Esophagus muscularis mucosa (tissue), 4 donors: Measurements from ENCODE around the gene SLC22A12. TPM values are rescaled to one million over a fixed set of nuclear protein-coding genes. Genes with fewer than 3 reads are reported as not detected.

ENCODE experiments used
- DNase-seq: peaks from one replicate; pipeline ENCODE4 v3.0.0-alpha.2; 2017; ENCODE audit errors: extremely low spot score
- H3K27ac ChIP-seq, 4 donors: fragments of 200-600 bp; sonication (generic); replicated peaks in 1 of 4; 1 replicate in 3 of 4; 2 replicates in 1 of 4; pipeline ENCODE4 v1.5.1; 2016 to 2019; ENCODE audit warnings: mild to moderate bottlenecking in 1 of 4
- H3K27me3 ChIP-seq, 4 donors: fragments of 200-600 bp; sonication (generic); one replicate each; pipeline versions ENCODE4 v1.5.1 to v1.6.0; 2016 to 2019
- H3K36me3 ChIP-seq, 4 donors: fragments of 200-600 bp; sonication (generic); one replicate each; pipeline ENCODE4 v1.5.1; 2016 to 2019
- H3K4me1 ChIP-seq, 4 donors: fragments of 200-600 bp; sonication (generic); one replicate each; pipeline ENCODE4 v1.5.1; 2016 to 2019
- H3K4me3 ChIP-seq, 4 donors: fragments of 200-600 bp; sonication (generic); 1 replicate in 2 of 4; 2 replicates in 2 of 4; pipeline ENCODE4 v1.5.1; 2016 to 2019; ENCODE audit warnings: mild to moderate bottlenecking in 4 of 4, moderate library complexity in 1 of 4
- H3K9me3 ChIP-seq, 4 donors: fragments of 200-600 bp; sonication (generic); 1 replicate in 3 of 4; 2 replicates in 1 of 4; pipeline ENCODE4 v1.5.1; 2016 to 2019
- CTCF ChIP-seq, 3 experiments: fragments of 200-600 bp in 2 of 3; fragments of 450-650 bp in 1 of 3; sonication (generic) in 2 of 3; IDR thresholded peaks; one replicate each; pipeline ENCODE4 v1.5.1; 2017 to 2019; ENCODE audit warnings: antibody characterized with exemption in 3 of 3, mild to moderate bottlenecking in 2 of 3, moderate library complexity in 1 of 3
- EP300 ChIP-seq: sonication (generic); formaldehyde crosslinking; IDR thresholded peaks from one replicate; pipeline ENCODE4 v1.6.1; 2017; ENCODE audit warnings: antibody characterized with exemption
- POLR2A ChIP-seq: fragments of 450-650 bp; IDR thresholded peaks from one replicate; pipeline ENCODE4 v1.6.1; 2017; ENCODE audit warnings: antibody characterized with exemption, moderate library complexity, mild to moderate bottlenecking, low read depth
- POLR2AphosphoS5 ChIP-seq, 2 donors: sonication (generic); formaldehyde crosslinking; IDR thresholded peaks; one replicate each; pipeline ENCODE4 v1.6.1; 2017; ENCODE audit warnings: antibody characterized with exemption in 2 of 2
- WGBS: methylation state at CpG from one replicate; pipeline ENCODE4 v1.1.5; 2018; 5-methylcytosine and 5-hydroxymethylcytosine counted together
- intact Hi-C: fragments of 100-400 bp; cut with DNase I; formaldehyde crosslinking; loops from one replicate; pipeline ENCODE4 v1.15.1; 2023
- total RNA-seq, 4 donors: library from RNA; depleted of rRNA; stranded (reverse); fragments of >200 nt; gene quantifications; one replicate each; pipeline versions ENCODE4 v1.1.0 to v1.2.1, GENCODE V29; 2016

Gene SLC22A12
- total RNA-seq, 4 donors from 2014 or later = not detected

GRCh38 chr11:64628596-64628995, 37.6 kb downstream of the SLC22A12 start:
- H3K9me3 ChIP-seq = no peaks in the 10 kb centered on the region
- H3K36me3 ChIP-seq = no peaks in the 10 kb centered on the region
- DNase-seq = no peak
- H3K27ac ChIP-seq = no peak overlapping the region
- H3K4me3 ChIP-seq = no peak overlapping the region
- 83% methylated on average over 1 of the region's 2 CpGs for WGBS
- peaks cover 0 to 13% (median 7%) of the 10 kb centered on the region in 4 donors for H3K4me1 ChIP-seq
- TF ChIP-seq EP300 (no peak), POLR2AphosphoS5 (IDR thresholded peaks at IDR 0.05) (no peak), POLR2A (no peak), CTCF (IDR thresholded peaks at IDR 0.05) (no peak)
- intact Hi-C loops = no loop called here
- peaks cover 0 to 5% (median 0%) of the 10 kb centered on the region in 4 donors for H3K27me3 ChIP-seq

GRCh38 chr11:64629103-64629502, 38.1 kb downstream of the SLC22A12 start:
- H3K36me3 ChIP-seq = no peaks in the 10 kb centered on the region
- H3K4me3 ChIP-seq = no peak overlapping the region
- WGBS = 82% methylated on average over 6 of the region's 6 CpGs
- H3K27ac ChIP-seq = no peak overlapping the region
- peaks cover 0 to 13% (median 7%) of the 10 kb centered on the region in 4 donors for H3K4me1 ChIP-seq
- DNase-seq = no peak
- H3K9me3 ChIP-seq = no peaks in the 10 kb centered on the region
- intact Hi-C loops = no loop called here
- peaks cover 0 to 5% (median 0%) of the 10 kb centered on the region in 4 donors for H3K27me3 ChIP-seq
- TF ChIP-seq EP300 (no peak), CTCF (IDR thresholded peaks at IDR 0.05) (no peak), POLR2AphosphoS5 (IDR thresholded peaks at IDR 0.05) (no peak), POLR2A (no peak)

GRCh38 chr11:64629796-64630562, 39.0 kb downstream of the SLC22A12 start:
- Histone ChIP-seq H3K27ac (peak overlapping the region in 1 of 4 donors; percentile 19), H3K27me3 (peaks cover 0 to 13% (median 0%) of the 10 kb centered on the region in 4 donors), H3K4me1 (peaks cover 0 to 13% (median 7%) of the 10 kb centered on the region in 4 donors), H3K4me3 (peak overlapping the region in 3 of 4 donors; percentile 1 to 14 (median 9)), H3K36me3 (no peaks in the 10 kb centered on the region), H3K9me3 (no peaks in the 10 kb centered on the region)
- 48% methylated on average over 40 of the region's 56 CpGs for WGBS
- intact Hi-C loops = no loop called here
- no peak for DNase-seq
- TF ChIP-seq POLR2AphosphoS5 (IDR thresholded peaks at IDR 0.05) (no peak), EP300 (no peak), POLR2A (no peak), CTCF (IDR thresholded peaks at IDR 0.05) (peak; percentile 19 to 23 (median 19))

GRCh38 chr11:64631675-64632074, 40.7 kb downstream of the SLC22A12 start:
- H3K36me3 ChIP-seq = no peaks in the 10 kb centered on the region
- peaks cover 0 to 13% (median 7%) of the 10 kb centered on the region in 4 donors for H3K4me1 ChIP-seq
- TF ChIP-seq POLR2A = no peak
- no peak for TF ChIP-seq CTCF (IDR thresholded peaks at IDR 0.05)
- TF ChIP-seq POLR2AphosphoS5 (IDR thresholded peaks at IDR 0.05) = no peak
- TF ChIP-seq EP300 = no peak
- no peak overlapping the region for H3K4me3 ChIP-seq
- intact Hi-C loops = no loop called here
- WGBS = 92% methylated on average over 4 of the region's 4 CpGs
- no peaks in the 10 kb centered on the region for H3K9me3 ChIP-seq
- no peak for DNase-seq
- H3K27ac ChIP-seq = no peak overlapping the region
- peaks cover 0 to 27% (median 0%) of the 10 kb centered on the region in 4 donors for H3K27me3 ChIP-seq
